Activated CD4-positive, CD25-positive, alpha-beta regulatory T cell (primary cell): Measurements from ENCODE around the gene PHF21A.
"Not testable (repeated sequence)": the region's sequence is repeated elsewhere in the genome, so short reads cannot be mapped to it uniquely, and the experiment has no call there.

Experiments used
- DNase-seq, 4 experiments: peaks; one replicate each; lab custom pipeline; 2025; lab: John Stamatoyannopoulos, UW

PHF21A gene

GRCh38 chr11:46036009-46036408 lies 85.2 kb downstream of the PHF21A start:
- DNase-seq, result no peak

GRCh38 chr11:46034041-46034440 lies 87.2 kb downstream of the PHF21A start:
- no peak for DNase-seq

- no peak for DNase-seq
These were observed 94.5 kb downstream of the PHF21A start for GRCh38 chr11:46026606-46027293.

GRCh38 chr11:46020084-46020599 lies 101.1 kb downstream of the PHF21A start:
- DNase-seq, result no peak

GRCh38 chr11:46018651-46019050 lies 102.6 kb downstream of the PHF21A start:
- no peak for DNase-seq

DNA sequence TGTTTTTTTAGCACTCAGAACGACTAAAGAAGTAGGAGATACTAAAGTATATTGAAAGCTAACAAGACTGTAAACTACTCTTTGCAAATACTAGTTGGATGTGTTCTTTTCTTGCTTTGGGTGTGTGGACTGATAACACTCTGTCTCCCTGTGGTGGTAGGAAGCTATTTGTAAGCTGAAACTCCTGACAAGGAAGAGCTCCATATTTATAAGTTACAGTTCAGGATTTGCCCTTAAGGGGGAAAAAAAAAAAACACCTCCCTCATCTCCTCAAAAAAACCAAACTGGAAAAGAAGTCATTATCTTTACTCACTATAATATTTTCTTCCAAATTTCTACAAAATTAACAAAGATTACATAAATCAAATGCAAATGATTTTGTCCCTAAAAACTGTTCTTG lies 103.9 kb downstream of the PHF21A start:
- DNase-seq, result no peak

DNA sequence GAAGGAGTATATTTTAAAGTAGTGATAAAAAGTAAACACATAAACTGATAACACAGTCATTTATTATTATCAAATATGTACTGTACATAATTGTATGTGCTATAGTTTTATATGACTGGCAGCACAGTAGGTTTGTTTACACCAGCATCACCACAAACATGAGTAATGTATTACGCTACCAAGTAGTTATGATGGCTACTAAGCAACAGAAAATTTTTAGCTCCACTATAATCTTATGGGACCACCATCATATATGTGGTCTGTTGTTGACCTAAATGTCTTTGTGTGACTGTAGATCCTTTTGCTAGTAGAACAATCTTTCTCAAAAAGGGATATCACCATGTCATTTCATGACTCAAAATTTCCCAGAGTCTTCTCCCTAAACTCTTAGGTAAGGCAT lies 105.3 kb downstream of the PHF21A start:
- DNase-seq, result no peak

GRCh38 chr11:46014168-46014567 lies 107.1 kb downstream of the PHF21A start:
- DNase-seq, result not testable (repeated sequence)

GRCh38 chr11:46012185-46012584 lies 109.1 kb downstream of the PHF21A start:
- no peak for DNase-seq

DNA sequence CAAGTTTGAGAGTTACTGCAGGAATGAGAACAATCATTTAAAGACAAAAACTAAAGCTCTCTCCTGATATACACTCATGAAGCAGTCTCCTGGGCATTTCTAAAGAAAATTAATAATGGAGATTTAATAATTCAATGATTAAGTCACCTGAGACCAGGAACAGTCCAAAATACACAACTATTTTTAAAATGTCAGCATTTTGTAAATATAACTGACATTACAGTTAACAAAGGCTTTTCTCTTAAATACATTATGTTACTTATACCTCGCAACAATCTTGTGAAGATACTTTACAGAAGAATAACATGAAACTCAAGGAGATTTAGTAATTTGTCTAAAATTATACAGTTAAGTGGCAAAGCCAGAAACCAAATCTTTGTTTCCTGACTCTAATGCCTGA lies 111.2 kb downstream of the PHF21A start:
- no peak for DNase-seq

- no peak for DNase-seq
These were observed 111.6 kb downstream of the PHF21A start for GRCh38 chr11:46009647-46010046.

GRCh38 chr11:46006418-46007070 lies 114.7 kb downstream of the PHF21A start:
- no peak for DNase-seq

DNA sequence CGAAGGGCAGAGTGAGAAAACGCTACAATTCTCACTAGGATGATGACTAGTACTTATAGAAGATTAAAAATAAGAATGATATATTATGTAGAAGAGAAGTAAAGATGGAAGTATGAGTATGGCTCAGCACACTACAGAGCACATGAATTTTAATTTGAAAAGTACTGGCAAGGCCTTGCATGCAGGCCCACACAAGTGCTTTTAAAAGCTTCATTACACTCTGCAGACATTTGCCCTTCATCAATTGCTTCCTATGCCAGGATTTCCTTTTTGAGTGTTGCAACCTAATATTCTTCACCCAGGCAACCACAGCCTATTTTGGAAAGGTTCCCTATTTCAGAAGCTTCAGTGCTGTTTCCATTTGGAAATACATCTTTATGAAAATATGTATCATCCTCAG lies 117.7 kb downstream of the PHF21A start:
- DNase-seq, result no peak

DNA sequence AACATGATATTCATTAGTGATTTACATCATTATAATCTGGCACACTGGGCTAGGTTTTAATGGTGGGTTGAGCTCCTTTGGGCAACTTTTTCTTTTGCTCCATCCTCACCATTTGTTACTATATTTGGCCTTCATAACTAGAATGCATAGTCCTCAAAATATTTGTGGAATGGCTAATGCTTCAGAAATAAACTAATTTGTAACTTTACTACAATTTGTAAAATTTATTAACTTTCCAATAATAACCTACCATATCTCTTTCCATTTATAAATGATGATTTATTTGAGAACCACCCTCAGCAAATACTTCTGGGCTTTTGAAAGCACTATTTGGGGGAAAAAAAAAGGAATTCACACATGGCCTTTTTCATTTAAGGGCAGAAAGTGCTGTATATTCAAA lies 119.1 kb downstream of the PHF21A start:
- no peak for DNase-seq

- DNase-seq, result no peak
These were observed 119.8 kb downstream of the PHF21A start for GRCh38 chr11:46001448-46001914.

DNA sequence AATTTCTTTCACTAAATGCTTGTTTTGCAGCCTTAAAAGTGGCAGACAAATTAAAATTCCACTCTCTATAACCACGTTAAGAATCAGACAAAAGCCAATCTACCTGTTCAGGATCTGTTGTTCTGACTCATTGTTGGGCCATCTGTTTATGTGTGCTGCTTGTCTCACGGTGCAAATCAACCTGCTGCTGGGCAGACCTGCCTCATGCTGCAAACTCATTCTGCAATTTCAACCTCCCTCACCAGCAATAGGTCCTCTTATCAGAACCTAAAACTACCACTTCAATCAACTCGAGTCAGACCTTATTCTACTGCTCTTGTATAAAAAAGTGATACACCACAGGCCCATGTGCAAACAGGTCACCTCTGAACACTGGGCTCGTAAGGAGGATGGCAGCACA lies 123.7 kb downstream of the PHF21A start:
- no peak for DNase-seq

GRCh38 chr11:45995342-45995734 lies 125.9 kb downstream of the PHF21A start:
- no peak for DNase-seq

- no peak for DNase-seq
These were observed 126.6 kb downstream of the PHF21A start for GRCh38 chr11:45994371-45995341.

- no peak for DNase-seq
These were observed 127.7 kb downstream of the PHF21A start for GRCh38 chr11:45993531-45994001.

- no peak for DNase-seq
These were observed 132.3 kb downstream of the PHF21A start for GRCh38 chr11:45988921-45989320.

GRCh38 chr11:45985212-45985611 lies 136.0 kb downstream of the PHF21A start:
- DNase-seq, result no peak

- no peak for DNase-seq
These were observed 137.1 kb downstream of the PHF21A start for GRCh38 chr11:45984192-45984591.
